HepG2 (cell line): ENCODE results near the gene VSIG2. TPM values are rescaled to one million over a fixed set of nuclear protein-coding genes. Genes with fewer than 3 reads are reported as not detected.
A peak's percentile ranks its signal among the peaks of the same experiment; 100 is the strongest.

Experiments used
- ELF3 ChIP-seq: IDR thresholded peaks from 2 replicates; pipeline ENCODE4 v1.6.1; 2016; ENCODE audit warnings: missing genetic modification reagents, missing compliant biosample characterization
- ERF ChIP-seq: IDR thresholded peaks from 2 replicates; pipeline ENCODE4 v1.6.1; 2018; ENCODE audit warnings: missing biosample characterization, missing genetic modification reagents
- HDAC2 ChIP-seq: sonication (generic); formaldehyde crosslinking; IDR thresholded peaks from 2 replicates; pipeline ENCODE4 v1.4.0; 2020; ENCODE audit warnings: missing genetic modification reagents
- IRF2 ChIP-seq: IDR thresholded peaks from 2 replicates; pipeline ENCODE4 v1.6.1; 2018; ENCODE audit warnings: missing genetic modification reagents, missing compliant biosample characterization
- MED1 ChIP-seq: sonication (generic); formaldehyde crosslinking; IDR thresholded peaks from 2 replicates; pipeline ENCODE4 v1.4.0; 2020; ENCODE audit warnings: missing genetic modification reagents
- NONO ChIP-seq, 2 experiments: fragments of 450-650 bp in 1 of 2; sonication (generic) in 1 of 2; formaldehyde crosslinking in 1 of 2; IDR thresholded peaks in 1 of 2; conservative IDR thresholded peaks in 1 of 2; 2 replicates each; pipeline versions ENCODE4 v1.6.1 to v1.8.0; 2017 to 2022; ENCODE audit warnings: mild to moderate bottlenecking in 1 of 2, missing genetic modification reagents in 1 of 2, moderate library complexity in 1 of 2
- POLR2A ChIP-seq, 2 experiments: IDR thresholded peaks; 2 replicates each; pipeline ENCODE4 v1.6.1; 2011; ENCODE audit warnings: low read depth in 2 of 2, low read length in 2 of 2, mild to moderate bottlenecking in 1 of 2, moderate library complexity in 1 of 2; ENCODE audit not compliant: insufficient read depth in 1 of 2
- RAD21 ChIP-seq: fragments of 450-650 bp; formaldehyde crosslinking; IDR thresholded peaks from 2 replicates; pipeline ENCODE4 v1.5.0; 2020; ENCODE audit warnings: mild to moderate bottlenecking
- RNF2 ChIP-seq: fragments of 450-650 bp; conservative IDR thresholded peaks from 2 replicates; pipeline ENCODE4 v1.6.1; 2016; ENCODE audit warnings: low read depth
- XRCC5 ChIP-seq: fragments of 200-400 bp; formaldehyde crosslinking; optimal IDR thresholded peaks from 2 replicates; pipeline ENCODE3; 2017; ENCODE audit warnings: mild to moderate bottlenecking, low read length
- ZBTB25 ChIP-seq: IDR thresholded peaks from 2 replicates; pipeline ENCODE4 v1.6.1; 2018; ENCODE audit warnings: missing genetic modification reagents
- ZNF496 ChIP-seq: sonication (generic); formaldehyde crosslinking; IDR thresholded peaks from 2 replicates; pipeline ENCODE4 v1.8.1; 2023; ENCODE audit warnings: mild to moderate bottlenecking, moderate library complexity, missing genetic modification reagents; ENCODE audit not compliant: insufficient replicate concordance
- ZNF629 ChIP-seq: sonication (generic); formaldehyde crosslinking; conservative IDR thresholded peaks from 2 replicates; pipeline ENCODE4 v1.5.0; 2020; ENCODE audit warnings: missing genetic modification reagents
- ZNF761 ChIP-seq: sonication (generic); formaldehyde crosslinking; conservative IDR thresholded peaks from 2 replicates; pipeline ENCODE4 v1.4.0; 2020; ENCODE audit warnings: mild to moderate bottlenecking, missing genetic modification reagents
- polyA plus RNA-seq, 8 experiments: library from polyadenylated mRNA; depleted of rRNA in 3 of 8; stranded (reverse) in 7 of 8; unstranded in 1 of 8; fragments of >200 nt; fragmentation: Illumina TruSeq in 4 of 8; extraction: Trizol in 4 of 8; gene quantifications; 2 replicates each; pipeline versions ENCODE4 v1.2.1 to v1.2.3, GENCODE V29; 2011 to 2016; ENCODE audit warnings: low read depth in 4 of 8, missing spikeins in 1 of 8, mixed read lengths in 1 of 8; ENCODE audit not compliant: insufficient read depth in 1 of 8
- total RNA-seq, 5 experiments: library from RNA; depleted of rRNA; stranded (reverse); fragments of >200 nt; fragmentation: Illumina TruSeq; extraction: Trizol; gene quantifications; 2 replicates each; pipeline ENCODE4 v1.2.3, GENCODE V29; 2016; ENCODE audit warnings: low read depth in 1 of 5
- TF ChIP-seq, protein P1 (sequence below): sonication (generic); formaldehyde crosslinking; IDR thresholded peaks from 2 replicates; pipeline ENCODE4 v1.4.0; 2020; ENCODE audit warnings: missing genetic modification reagents, mild to moderate bottlenecking, borderline replicate concordance
- TF ChIP-seq, protein P2 (sequence below): sonication (generic); formaldehyde crosslinking; IDR thresholded peaks from 2 replicates; pipeline ENCODE4 v1.5.1; 2020; ENCODE audit warnings: missing genetic modification reagents, mild to moderate bottlenecking, borderline replicate concordance
- TF ChIP-seq, protein P3 (sequence below): sonication (generic); formaldehyde crosslinking; IDR thresholded peaks from 2 replicates; pipeline ENCODE4 v1.5.0; 2020; ENCODE audit warnings: missing genetic modification reagents
- TF ChIP-seq, protein P4 (sequence below): sonication (generic); formaldehyde crosslinking; IDR thresholded peaks from 2 replicates; pipeline ENCODE4 v1.4.0; 2020; ENCODE audit warnings: low read depth, mild to moderate bottlenecking, missing genetic modification reagents
- TF ChIP-seq, protein P5 (sequence below): sonication (generic); formaldehyde crosslinking; IDR thresholded peaks from 2 replicates; pipeline ENCODE4 v1.9.0; 2021; ENCODE audit warnings: missing genetic modification reagents, mild to moderate bottlenecking, borderline replicate concordance

VSIG2 gene
- total and polyA plus RNA-seq, 2 of the 13 experiments (the other 11 are each of a cell fraction or from before 2014, with no cell fraction given) = 0.80 to 2.7 TPM

- TF ChIP-seq, protein P1, sequence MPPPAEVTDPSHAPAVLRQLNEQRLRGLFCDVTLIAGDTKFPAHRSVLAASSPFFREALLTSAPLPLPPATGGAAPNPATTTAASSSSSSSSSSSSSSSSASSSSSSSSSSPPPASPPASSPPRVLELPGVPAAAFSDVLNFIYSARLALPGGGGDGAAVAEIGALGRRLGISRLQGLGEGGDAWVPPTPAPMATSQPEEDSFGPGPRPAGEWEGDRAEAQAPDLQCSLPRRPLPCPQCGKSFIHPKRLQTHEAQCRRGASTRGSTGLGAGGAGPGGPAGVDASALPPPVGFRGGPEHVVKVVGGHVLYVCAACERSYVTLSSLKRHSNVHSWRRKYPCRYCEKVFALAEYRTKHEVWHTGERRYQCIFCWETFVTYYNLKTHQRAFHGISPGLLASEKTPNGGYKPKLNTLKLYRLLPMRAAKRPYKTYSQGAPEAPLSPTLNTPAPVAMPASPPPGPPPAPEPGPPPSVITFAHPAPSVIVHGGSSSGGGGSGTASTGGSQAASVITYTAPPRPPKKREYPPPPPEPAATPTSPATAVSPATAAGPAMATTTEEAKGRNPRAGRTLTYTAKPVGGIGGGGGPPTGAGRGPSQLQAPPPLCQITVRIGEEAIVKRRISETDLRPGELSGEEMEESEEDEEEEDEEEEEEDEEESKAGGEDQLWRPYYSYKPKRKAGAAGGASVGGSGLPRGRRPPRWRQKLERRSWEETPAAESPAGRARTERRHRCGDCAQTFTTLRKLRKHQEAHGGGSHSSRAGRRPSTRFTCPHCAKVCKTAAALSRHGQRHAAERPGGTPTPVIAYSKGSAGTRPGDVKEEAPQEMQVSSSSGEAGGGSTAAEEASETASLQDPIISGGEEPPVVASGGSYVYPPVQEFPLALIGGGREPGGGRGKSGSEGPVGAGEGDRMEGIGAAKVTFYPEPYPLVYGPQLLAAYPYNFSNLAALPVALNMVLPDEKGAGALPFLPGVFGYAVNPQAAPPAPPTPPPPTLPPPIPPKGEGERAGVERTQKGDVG (CRISPR knock-in tag) = no peak
- TF ChIP-seq IRF2 (CRISPR knock-in tag) (peak; percentile 58; the same call in 1 of the 2 replicates), MED1 (peak; percentile 54), ZNF496 (CRISPR knock-in tag) (no peak), ERF (no peak), ZNF629 (CRISPR knock-in tag) (peak; percentile 46; the same call in 1 of the 2 replicates), ELF3 (CRISPR knock-in tag) (peak; percentile 54; the same call in 1 of the 2 replicates), ZNF761 (CRISPR knock-in tag) (0 out of 2 replicates have a peak, but pooled peaks have one; percentile 38), XRCC5 (no peak), POLR2A (IDR thresholded peaks at IDR 0.05; ENCODE audit: insufficient read depth in 1 of 2, low read depth in 2 of 2, low read length in 2 of 2) (peak; percentile 55 to 69; a peak in 3 of 4 replicates), HDAC2 (CRISPR knock-in tag) (0 out of 2 replicates have a peak, but pooled peaks have one; percentile 64), NONO (IDR thresholded peaks at IDR 0.05) (no peak), NONO (CRISPR knock-in tag; conservative IDR thresholded peaks at IDR 0.05) (peak; percentile 29; the same call in 1 of the 2 replicates), RNF2 (peak; percentile 69; the same call in 1 of the 2 replicates), RAD21 (CRISPR knock-in tag) (peak; percentile 55), ZBTB25 (CRISPR knock-in tag) (peak; percentile 40; the same call in 1 of the 2 replicates)
- TF ChIP-seq, protein P2, sequence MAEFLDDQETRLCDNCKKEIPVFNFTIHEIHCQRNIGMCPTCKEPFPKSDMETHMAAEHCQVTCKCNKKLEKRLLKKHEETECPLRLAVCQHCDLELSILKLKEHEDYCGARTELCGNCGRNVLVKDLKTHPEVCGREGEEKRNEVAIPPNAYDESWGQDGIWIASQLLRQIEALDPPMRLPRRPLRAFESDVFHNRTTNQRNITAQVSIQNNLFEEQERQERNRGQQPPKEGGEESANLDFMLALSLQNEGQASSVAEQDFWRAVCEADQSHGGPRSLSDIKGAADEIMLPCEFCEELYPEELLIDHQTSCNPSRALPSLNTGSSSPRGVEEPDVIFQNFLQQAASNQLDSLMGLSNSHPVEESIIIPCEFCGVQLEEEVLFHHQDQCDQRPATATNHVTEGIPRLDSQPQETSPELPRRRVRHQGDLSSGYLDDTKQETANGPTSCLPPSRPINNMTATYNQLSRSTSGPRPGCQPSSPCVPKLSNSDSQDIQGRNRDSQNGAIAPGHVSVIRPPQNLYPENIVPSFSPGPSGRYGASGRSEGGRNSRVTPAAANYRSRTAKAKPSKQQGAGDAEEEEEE = peak; percentile 60; the same call in 1 of the 2 replicates
- TF ChIP-seq, protein P3, sequence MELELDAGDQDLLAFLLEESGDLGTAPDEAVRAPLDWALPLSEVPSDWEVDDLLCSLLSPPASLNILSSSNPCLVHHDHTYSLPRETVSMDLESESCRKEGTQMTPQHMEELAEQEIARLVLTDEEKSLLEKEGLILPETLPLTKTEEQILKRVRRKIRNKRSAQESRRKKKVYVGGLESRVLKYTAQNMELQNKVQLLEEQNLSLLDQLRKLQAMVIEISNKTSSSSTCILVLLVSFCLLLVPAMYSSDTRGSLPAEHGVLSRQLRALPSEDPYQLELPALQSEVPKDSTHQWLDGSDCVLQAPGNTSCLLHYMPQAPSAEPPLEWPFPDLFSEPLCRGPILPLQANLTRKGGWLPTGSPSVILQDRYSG (CRISPR knock-in tag) = 0 out of 2 replicates have a peak, but pooled peaks have one; percentile 55
- TF ChIP-seq, protein P4, sequence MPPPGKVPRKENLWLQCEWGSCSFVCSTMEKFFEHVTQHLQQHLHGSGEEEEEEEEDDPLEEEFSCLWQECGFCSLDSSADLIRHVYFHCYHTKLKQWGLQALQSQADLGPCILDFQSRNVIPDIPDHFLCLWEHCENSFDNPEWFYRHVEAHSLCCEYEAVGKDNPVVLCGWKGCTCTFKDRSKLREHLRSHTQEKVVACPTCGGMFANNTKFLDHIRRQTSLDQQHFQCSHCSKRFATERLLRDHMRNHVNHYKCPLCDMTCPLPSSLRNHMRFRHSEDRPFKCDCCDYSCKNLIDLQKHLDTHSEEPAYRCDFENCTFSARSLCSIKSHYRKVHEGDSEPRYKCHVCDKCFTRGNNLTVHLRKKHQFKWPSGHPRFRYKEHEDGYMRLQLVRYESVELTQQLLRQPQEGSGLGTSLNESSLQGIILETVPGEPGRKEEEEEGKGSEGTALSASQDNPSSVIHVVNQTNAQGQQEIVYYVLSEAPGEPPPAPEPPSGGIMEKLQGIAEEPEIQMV (CRISPR knock-in tag) = no peak
- TF ChIP-seq, protein P5, sequence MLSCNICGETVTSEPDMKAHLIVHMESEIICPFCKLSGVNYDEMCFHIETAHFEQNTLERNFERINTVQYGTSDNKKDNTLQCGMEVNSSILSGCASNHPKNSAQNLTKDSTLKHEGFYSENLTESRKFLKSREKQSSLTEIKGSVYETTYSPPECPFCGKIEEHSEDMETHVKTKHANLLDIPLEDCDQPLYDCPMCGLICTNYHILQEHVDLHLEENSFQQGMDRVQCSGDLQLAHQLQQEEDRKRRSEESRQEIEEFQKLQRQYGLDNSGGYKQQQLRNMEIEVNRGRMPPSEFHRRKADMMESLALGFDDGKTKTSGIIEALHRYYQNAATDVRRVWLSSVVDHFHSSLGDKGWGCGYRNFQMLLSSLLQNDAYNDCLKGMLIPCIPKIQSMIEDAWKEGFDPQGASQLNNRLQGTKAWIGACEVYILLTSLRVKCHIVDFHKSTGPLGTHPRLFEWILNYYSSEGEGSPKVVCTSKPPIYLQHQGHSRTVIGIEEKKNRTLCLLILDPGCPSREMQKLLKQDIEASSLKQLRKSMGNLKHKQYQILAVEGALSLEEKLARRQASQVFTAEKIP (CRISPR knock-in tag) = no peak
Measured at GRCh38 chr11:124746621-124747243, 5.3 kb downstream of the VSIG2 start (continued).
